ENCODE results near the gene PLCG1. TPM values are rescaled to one million over a fixed set of nuclear protein-coding genes. Genes with fewer than 3 reads are reported as not detected.

Gene PLCG1
- total and polyA plus RNA-seq, 2 of the 8 experiments (the other 6 are each of a cell fraction or from before 2014, with no cell fraction given) = 103 to 154 TPM

DNA sequence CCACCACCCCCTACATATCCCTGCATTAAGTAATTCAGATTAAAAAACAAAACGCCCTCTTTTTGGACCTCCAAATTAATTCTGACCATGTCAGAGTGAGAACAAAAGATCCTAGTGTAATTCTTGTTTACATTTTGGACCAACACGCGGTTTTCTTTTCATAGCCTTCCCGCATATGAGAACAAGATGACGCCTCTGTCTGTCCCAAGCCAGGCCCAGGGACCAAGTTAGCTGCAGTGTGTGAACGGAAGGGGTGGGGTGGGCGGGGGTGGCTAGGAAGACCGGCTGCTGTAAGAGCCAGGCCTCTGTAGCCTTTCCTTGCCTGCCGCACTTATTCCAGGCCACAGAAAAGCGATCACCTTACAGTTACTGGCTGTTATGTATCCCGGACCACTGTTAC lies 68.0 kb downstream of the PLCG1 start:
- Histone ChIP-seq H3K56ac (replicated peaks; ENCODE audit: insufficient read length, low read depth, low read length) (no peak overlapping the region), H3K27ac (ENCODE audit: low read depth, low read length) (no peak overlapping the region), H3K23me2 (ENCODE audit: low read depth, low read length) (no peaks in the 10 kb centered on the region), H3K79me1 (ENCODE audit: low read depth, low read length) (no peaks in the 10 kb centered on the region), H2BK120ac (replicated peaks; ENCODE audit: low read depth, low read length) (no peak overlapping the region), H3K4ac (replicated peaks; ENCODE audit: insufficient read length, low read depth, low read length) (no peak overlapping the region), H4K20me1 (replicated peaks in 1 of 2; ENCODE audit: control insufficient read depth in 1 of 2, insufficient read depth in 2 of 2, low read length in 2 of 2) (no peaks in the 10 kb centered on the region), H3K36me3 (ENCODE audit: control insufficient read depth in 2 of 4, insufficient read depth in 4 of 4, low read length in 3 of 4) (no peaks in the 10 kb centered on the region), H4K5ac (ENCODE audit: insufficient read length, low read depth, low read length) (no peak overlapping the region), H3K9ac (replicated peaks in 1 of 4; ENCODE audit: extremely low read depth in 1 of 4, low read depth in 3 of 4, low read length in 3 of 4) (no peak overlapping the region), H3K18ac (ENCODE audit: extremely low read depth, low read length) (no peak overlapping the region), H3K14ac (ENCODE audit: insufficient read length) (no peak overlapping the region), H4K91ac (replicated peaks; ENCODE audit: insufficient read length, low read length) (no peak overlapping the region), H3K4me3 (ENCODE audit: extremely low read depth in 1 of 4, insufficient read depth in 2 of 4, low read depth in 3 of 4, low read length in 4 of 4) (no peak overlapping the region), H2BK12ac (ENCODE audit: low read depth, low read length) (no peak overlapping the region), H3K9me3 (ENCODE audit: insufficient read depth in 2 of 2, low read depth in 1 of 2, low read length in 1 of 2) (no peaks in the 10 kb centered on the region), H4K8ac (ENCODE audit: extremely low read depth, insufficient read depth, low read length) (no peak overlapping the region), H2AK5ac (ENCODE audit: low read depth, low read length) (no peak overlapping the region), H2BK5ac (ENCODE audit: low read depth, low read length) (no peak overlapping the region), H2BK15ac (ENCODE audit: low read length) (no peak overlapping the region), H3K4me2 (ENCODE audit: insufficient read depth in 1 of 2, low read depth in 2 of 2, low read length in 2 of 2) (no peak overlapping the region), H3K27me3 (replicated peaks in 1 of 4; ENCODE audit: control insufficient read depth in 3 of 4, extremely low read depth in 1 of 4, insufficient read depth in 3 of 4, low read length in 3 of 4) (no peaks in the 10 kb centered on the region), H2BK20ac (ENCODE audit: low read length) (no peak overlapping the region), H3K79me2 (ENCODE audit: control insufficient read depth in 1 of 2, insufficient read depth in 2 of 2, low read length in 2 of 2) (no peaks in the 10 kb centered on the region), H3K4me1 (replicated peaks in 1 of 4; ENCODE audit: control insufficient read depth in 3 of 4, insufficient read depth in 4 of 4, low read length in 3 of 4) (no peaks in the 10 kb centered on the region), H2AFZ (ENCODE audit: low read length) (no peak overlapping the region), H3K23ac (ENCODE audit: insufficient read length) (no peak overlapping the region)
- no peak for DNase-seq (ENCODE audit: low read depth in 1 of 2, low spot score in 2 of 2)
- ChIA-PET POLR2A (ENCODE audit: partially characterized antibody) (no interaction called here), CTCF (ENCODE audit: partially characterized antibody) (interaction anchor here (0.6 to 1.1 kb wide), 2 partner anchors 19 to 32 kb away, joined by 3 read pairs; no protein-coding TSS in a partner anchor)
- 87% methylated on average over 7 of the region's 11 CpGs; no CpG with 5 or more reads in 1 of the 2 experiments for WGBS, 2 experiments (ENCODE audit: extremely low coverage in 1 of 2, insufficient coverage in 1 of 2, insufficient read length in 1 of 2, insufficient replicate concordance in 2 of 2, low coverage in 1 of 2, low lambda C conversion rate in 2 of 2, missing lambda C conversion rate in 1 of 2)
- no peak for FAIRE-seq
- TF ChIP-seq EGR1 (IDR thresholded peaks at IDR 0.05; ENCODE audit: borderline replicate concordance, low read depth, low read length) (no peak), MAX (IDR thresholded peaks at IDR 0.05) (no peak), TBP (IDR thresholded peaks at IDR 0.05; ENCODE audit: low read depth, low read length) (no peak), RBBP5 (IDR thresholded peaks at IDR 0.05; ENCODE audit: borderline replicate concordance, low read depth, low read length) (no peak), MAFK (IDR thresholded peaks at IDR 0.05; ENCODE audit: low read depth, low read length) (no peak), BCL11A (IDR thresholded peaks at IDR 0.05; ENCODE audit: low read depth in 2 of 2, low read length in 2 of 2) (no peak), CREB1 (IDR thresholded peaks at IDR 0.05) (no peak), POU5F1 (IDR thresholded peaks at IDR 0.05; ENCODE audit: low read depth, low read length) (no peak)
- TF ChIP-seq, protein P1, sequence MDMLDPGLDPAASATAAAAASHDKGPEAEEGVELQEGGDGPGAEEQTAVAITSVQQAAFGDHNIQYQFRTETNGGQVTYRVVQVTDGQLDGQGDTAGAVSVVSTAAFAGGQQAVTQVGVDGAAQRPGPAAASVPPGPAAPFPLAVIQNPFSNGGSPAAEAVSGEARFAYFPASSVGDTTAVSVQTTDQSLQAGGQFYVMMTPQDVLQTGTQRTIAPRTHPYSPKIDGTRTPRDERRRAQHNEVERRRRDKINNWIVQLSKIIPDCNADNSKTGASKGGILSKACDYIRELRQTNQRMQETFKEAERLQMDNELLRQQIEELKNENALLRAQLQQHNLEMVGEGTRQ (IDR thresholded peaks at IDR 0.05; ENCODE audit: low read length) = no peak
